NCI-H1436 treated with DMSO at 0.1 percent for 48 hours (cell line): ENCODE measurements around the gene RANBP6.

Experiments used
- DNase-seq: peaks from one replicate; lab custom pipeline; 2025; lab: John Stamatoyannopoulos, UW

RANBP6 gene

GRCh38 chr9:6007058-6007769 is 8.2 kb downstream of the RANBP6 start:
- peak; percentile 35 for DNase-seq

GRCh38 chr9:6006749-6007057 is 8.7 kb downstream of the RANBP6 start:
- no peak for DNase-seq

- DNase-seq: no peak
These were observed 14.5 kb downstream of the RANBP6 start for GRCh38 chr9:6000955-6001354.

- DNase-seq: no peak
These were observed 15.9 kb downstream of the RANBP6 start for GRCh38 chr9:5999443-6000101.

- DNase-seq: no peak
These were observed 20.9 kb downstream of the RANBP6 start for GRCh38 chr9:5994493-5994892.

GRCh38 chr9:5988265-5988664 is 27.2 kb downstream of the RANBP6 start:
- DNase-seq: no peak

- no peak for DNase-seq
These were observed 32.4 kb downstream of the RANBP6 start for GRCh38 chr9:5983042-5983441.

- DNase-seq: no peak
These were observed 33.1 kb downstream of the RANBP6 start for GRCh38 chr9:5982317-5982716.

GRCh38 chr9:5978523-5978922 is 36.9 kb downstream of the RANBP6 start:
- no peak for DNase-seq

GRCh38 chr9:5976674-5977397 is 38.6 kb downstream of the RANBP6 start:
- no peak for DNase-seq

GRCh38 chr9:5971740-5972139 is 43.7 kb downstream of the RANBP6 start:
- no peak for DNase-seq
